ENCODE data around the gene C12orf42.
A peak's percentile ranks its signal among the peaks of the same experiment; 100 is the strongest.

C12orf42 gene

DNA sequence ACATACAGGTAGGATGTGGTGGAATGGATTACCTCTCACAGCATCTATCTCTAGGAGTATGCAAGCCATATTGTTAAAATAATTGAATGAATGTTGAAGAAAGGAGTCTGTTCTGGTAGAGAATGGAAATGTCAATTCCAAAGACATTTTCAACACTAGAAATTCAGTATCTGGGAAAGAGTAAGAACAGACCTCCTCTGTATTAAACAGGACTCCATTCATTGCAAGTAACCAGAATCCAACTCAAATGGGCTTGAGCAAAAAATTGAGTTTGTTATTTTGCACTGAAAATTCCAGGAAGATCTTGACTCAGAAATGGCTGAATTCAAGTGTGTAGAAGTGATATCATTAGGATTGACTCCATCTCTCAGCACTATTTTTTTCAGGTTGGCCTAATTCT lies 168.1 kb downstream of the C12orf42 start:
- peaks cover under 1% of the 10 kb centered on the region for H3K27me3 Mint-ChIP-seq (ENCODE audit: low read depth)
- no peak overlapping the region for H3K4me3 Mint-ChIP-seq

DNA sequence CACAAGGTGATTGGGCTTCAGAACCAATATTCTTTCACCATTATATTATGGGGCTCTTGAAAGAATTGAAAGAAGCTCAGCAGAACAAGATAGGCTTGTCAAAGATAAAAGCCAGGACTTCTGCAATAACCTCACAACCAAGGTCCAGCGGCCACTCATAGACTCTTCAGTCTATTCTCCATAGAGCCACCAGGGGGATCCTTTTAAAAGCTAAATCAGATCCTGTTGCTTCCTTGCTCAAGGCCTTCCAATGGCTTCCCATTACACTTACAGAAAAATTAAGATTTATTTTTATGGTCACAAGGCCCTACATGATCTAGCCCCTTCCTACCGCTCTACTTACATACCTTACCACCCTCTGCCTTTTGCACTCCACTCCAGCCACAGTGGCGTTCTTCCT lies 169.6 kb downstream of the C12orf42 start:
- TF ChIP-seq CTCF (IDR thresholded peaks at IDR 0.05; ENCODE audit: unreplicated experiment in 3 of 3): peak; percentile 8 to 38 (median 24)
- Mint-ChIP-seq H3K27me3 (ENCODE audit: low read depth) (peaks cover 4% of the 10 kb centered on the region), H3K36me3 (ENCODE audit: low read depth) (no peaks in the 10 kb centered on the region), H3K27ac (no peak overlapping the region), H3K4me1 (no peaks in the 10 kb centered on the region), H3K4me3 (no peak overlapping the region), H3K9me3 (peaks cover 3% of the 10 kb centered on the region)

More for the DNA sequence above, 168.1 kb downstream of the C12orf42 start:
- no peak for TF ChIP-seq CTCF (IDR thresholded peaks at IDR 0.05; ENCODE audit: unreplicated experiment in 3 of 3)
- Mint-ChIP-seq H3K36me3 (ENCODE audit: low read depth) (no peaks in the 10 kb centered on the region), H3K9me3 (peaks cover 3% of the 10 kb centered on the region), H3K27ac (no peak overlapping the region), H3K4me1 (no peaks in the 10 kb centered on the region)

DNA sequence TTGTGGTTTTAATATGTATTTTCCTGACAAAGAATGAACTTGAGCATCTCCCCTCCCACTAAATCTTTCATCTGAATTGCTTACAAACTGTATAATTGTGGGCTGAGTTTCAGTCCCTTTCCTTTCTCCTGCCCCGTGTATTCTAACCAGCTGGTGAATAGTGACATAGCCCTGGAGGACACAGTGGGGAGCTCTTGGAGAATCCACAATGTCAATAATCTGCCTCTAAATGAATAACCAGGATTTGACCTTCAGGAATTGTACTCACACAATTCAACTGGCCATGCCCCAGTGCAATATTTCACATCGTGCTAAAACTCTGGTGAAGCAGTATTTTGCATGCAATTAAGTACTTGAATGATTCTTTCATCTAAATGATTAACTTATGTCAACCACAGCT lies 177.2 kb downstream of the C12orf42 start:
- Mint-ChIP-seq H3K36me3 (ENCODE audit: low read depth) (no peaks in the 10 kb centered on the region), H3K4me1 (no peaks in the 10 kb centered on the region), H3K27ac (peak overlapping the region in 1 of 3 experiments; percentile 55), H3K9me3 (peaks cover 3% of the 10 kb centered on the region), H3K27me3 (ENCODE audit: low read depth) (peaks cover 9% of the 10 kb centered on the region), H3K4me3 (no peak overlapping the region)
- TF ChIP-seq CTCF (IDR thresholded peaks at IDR 0.05; ENCODE audit: unreplicated experiment in 3 of 3): no peak

DNA sequence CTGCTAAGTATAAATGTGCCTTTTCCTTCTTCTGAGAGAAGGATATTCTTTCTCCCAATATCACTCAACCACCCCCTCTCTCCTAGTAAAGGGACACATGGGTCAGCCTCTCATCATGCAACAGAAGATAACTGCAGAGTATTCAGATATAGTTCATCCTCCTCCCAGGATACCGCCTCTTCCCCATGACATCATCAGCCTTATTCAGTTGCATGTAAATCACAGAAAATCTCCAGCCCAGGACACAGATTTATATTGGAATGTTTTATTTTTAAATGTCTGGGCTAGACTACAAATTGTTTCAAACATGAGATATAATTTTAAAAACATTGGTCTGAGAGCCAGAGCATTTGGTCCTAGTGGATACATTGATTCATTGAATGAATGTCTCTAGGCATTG lies 178.5 kb downstream of the C12orf42 start:
- Mint-ChIP-seq H3K36me3 (ENCODE audit: low read depth) (no peaks in the 10 kb centered on the region), H3K9me3 (no peaks in the 10 kb centered on the region), H3K27me3 (ENCODE audit: low read depth) (peaks cover 4% of the 10 kb centered on the region), H3K4me1 (no peaks in the 10 kb centered on the region), H3K27ac (no peak overlapping the region), H3K4me3 (no peak overlapping the region)
- TF ChIP-seq CTCF (IDR thresholded peaks at IDR 0.05; ENCODE audit: unreplicated experiment in 3 of 3): no peak

GRCh38 chr12:103314786-103315185 lies 181.0 kb downstream of the C12orf42 start:
- H3K4me3 Mint-ChIP-seq: no peak overlapping the region
- H3K36me3 Mint-ChIP-seq (ENCODE audit: low read depth): no peaks in the 10 kb centered on the region
- no peak for TF ChIP-seq CTCF (IDR thresholded peaks at IDR 0.05; ENCODE audit: unreplicated experiment in 3 of 3)
- no peaks in the 10 kb centered on the region for H3K4me1 Mint-ChIP-seq
- H3K27ac Mint-ChIP-seq: no peak overlapping the region
- H3K9me3 Mint-ChIP-seq: no peaks in the 10 kb centered on the region
- peaks cover 4% of the 10 kb centered on the region for H3K27me3 Mint-ChIP-seq (ENCODE audit: low read depth)

GRCh38 chr12:103313894-103314293 lies 181.9 kb downstream of the C12orf42 start:
- no peaks in the 10 kb centered on the region for H3K4me1 Mint-ChIP-seq
- H3K36me3 Mint-ChIP-seq (ENCODE audit: low read depth): no peaks in the 10 kb centered on the region
- no peaks in the 10 kb centered on the region for H3K9me3 Mint-ChIP-seq
- H3K4me3 Mint-ChIP-seq: no peak overlapping the region
- H3K27ac Mint-ChIP-seq: no peak overlapping the region
- no peak for TF ChIP-seq CTCF (IDR thresholded peaks at IDR 0.05; ENCODE audit: unreplicated experiment in 3 of 3)
- H3K27me3 Mint-ChIP-seq (ENCODE audit: low read depth): peaks cover 4% of the 10 kb centered on the region
